T-helper 17 cell (primary cell): ENCODE data around the gene POU4F3. TPM values are rescaled to one million over a fixed set of nuclear protein-coding genes. Genes with fewer than 3 reads are reported as not detected.
"Not testable (repeated sequence)": the region's sequence is repeated elsewhere in the genome, so short reads cannot be mapped to it uniquely, and the experiment has no call there.

Experiments
- ATAC-seq: fragments of 150-1000 bp; cut with Tn5 transposase; 2 replicates; pipeline ENCODE4 v1.10.0; 2021; ENCODE audit warnings: mild to moderate bottlenecking, moderate library complexity
- DNase-seq, 3 donors: peaks; one replicate each; pipeline versions ENCODE4 v3.0.0 to v3.0.0-alpha.2; 2020 to 2021
- H3K9me3 ChIP-seq: one replicate; pipeline ENCODE4 v1.7.0; 2013; ENCODE audit warnings: low read length, mild to moderate bottlenecking; ENCODE audit not compliant: control insufficient read depth, poor library complexity, severe bottlenecking
- H3K27ac Mint-ChIP-seq: one replicate; pipeline ENCODE4 v1.8.0; 2022; ENCODE audit warnings: mild to moderate bottlenecking, moderate library complexity, mixed read lengths
- H3K27me3 Mint-ChIP-seq: one replicate; pipeline ENCODE4 v1.8.0; 2022; ENCODE audit warnings: mixed read lengths
- H3K36me3 Mint-ChIP-seq: one replicate; pipeline ENCODE4 v1.8.0; 2022; ENCODE audit warnings: low read depth, mixed read lengths
- H3K4me1 Mint-ChIP-seq: one replicate; pipeline ENCODE4 v1.8.0; 2022; ENCODE audit warnings: mild to moderate bottlenecking, mixed read lengths
- H3K4me3 Mint-ChIP-seq: one replicate; pipeline ENCODE4 v1.8.0; 2022; ENCODE audit warnings: mild to moderate bottlenecking, moderate library complexity, mixed read lengths
- total RNA-seq, 4 donors: library from RNA in 2 of 4; stranded (reverse) in 2 of 4; gene quantifications; one replicate each; pipeline ENCODE4 v1.2.3 and lab custom pipeline; 2022 to 2026

POU4F3 gene, protein sequence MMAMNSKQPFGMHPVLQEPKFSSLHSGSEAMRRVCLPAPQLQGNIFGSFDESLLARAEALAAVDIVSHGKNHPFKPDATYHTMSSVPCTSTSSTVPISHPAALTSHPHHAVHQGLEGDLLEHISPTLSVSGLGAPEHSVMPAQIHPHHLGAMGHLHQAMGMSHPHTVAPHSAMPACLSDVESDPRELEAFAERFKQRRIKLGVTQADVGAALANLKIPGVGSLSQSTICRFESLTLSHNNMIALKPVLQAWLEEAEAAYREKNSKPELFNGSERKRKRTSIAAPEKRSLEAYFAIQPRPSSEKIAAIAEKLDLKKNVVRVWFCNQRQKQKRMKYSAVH
- total RNA-seq (not detected), total RNA-seq (lab: John Stamatoyannopoulos, UW) (0 to 0.08 reads per million in 2 donors)

DNA sequence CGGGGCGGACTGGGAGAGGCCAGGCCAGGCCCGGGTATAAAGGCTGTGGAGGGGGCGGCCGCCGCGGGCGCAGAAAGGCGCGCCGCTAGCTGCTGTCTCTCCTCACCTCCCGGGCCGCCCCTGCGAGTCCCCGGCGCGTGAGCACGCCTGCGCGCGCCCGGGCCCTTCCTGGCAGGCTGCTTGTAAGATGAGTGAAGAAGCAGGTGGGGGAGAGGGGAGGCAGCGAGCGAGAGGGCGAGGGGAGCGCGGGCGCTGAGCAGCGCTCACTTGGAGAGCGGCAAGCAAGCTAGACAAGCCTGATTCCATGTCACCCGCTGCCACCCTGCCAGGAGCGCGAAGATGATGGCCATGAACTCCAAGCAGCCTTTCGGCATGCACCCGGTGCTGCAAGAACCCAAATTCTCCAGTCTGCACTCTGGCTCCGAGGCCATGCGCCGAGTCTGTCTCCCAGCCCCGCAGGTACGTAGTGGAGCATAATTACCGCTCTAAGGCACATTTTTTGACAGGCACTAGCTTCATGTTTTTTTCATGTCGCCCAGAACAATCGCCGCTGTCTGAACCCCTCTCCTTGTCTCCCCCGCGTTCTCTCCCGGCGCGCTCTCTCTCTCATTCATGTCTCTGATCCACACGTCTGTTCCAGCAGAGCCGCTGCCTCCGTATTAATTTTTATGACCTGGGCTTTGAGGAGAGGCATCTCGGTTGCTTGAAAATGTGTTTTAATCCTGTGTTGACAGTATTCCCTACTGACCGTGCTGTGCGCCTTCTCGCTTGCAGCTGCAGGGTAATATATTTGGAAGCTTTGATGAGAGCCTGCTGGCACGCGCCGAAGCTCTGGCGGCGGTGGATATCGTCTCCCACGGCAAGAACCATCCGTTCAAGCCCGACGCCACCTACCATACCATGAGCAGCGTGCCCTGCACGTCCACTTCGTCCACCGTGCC is at the start of gene POU4F3:
Gene POU4F3, plus strand, starts transcription at position 66 of the 941 bp plus-strand sequence. Its CDS starts 274 bp downstream, at position 340.
- Mint-ChIP-seq H3K36me3 (peaks cover 6% of the 10 kb centered on the region), H3K27ac (no peak within 1 kb of the TSS), H3K27me3 (peaks cover 97% of the 10 kb centered on the region), H3K4me1 (peaks cover 9% of the 10 kb centered on the region), H3K4me3 (no peak within 1 kb of the TSS)
- DNase-seq (no peak), ATAC-seq (no peak)
- H3K9me3 ChIP-seq = no peaks in the 10 kb centered on the region

DNA sequence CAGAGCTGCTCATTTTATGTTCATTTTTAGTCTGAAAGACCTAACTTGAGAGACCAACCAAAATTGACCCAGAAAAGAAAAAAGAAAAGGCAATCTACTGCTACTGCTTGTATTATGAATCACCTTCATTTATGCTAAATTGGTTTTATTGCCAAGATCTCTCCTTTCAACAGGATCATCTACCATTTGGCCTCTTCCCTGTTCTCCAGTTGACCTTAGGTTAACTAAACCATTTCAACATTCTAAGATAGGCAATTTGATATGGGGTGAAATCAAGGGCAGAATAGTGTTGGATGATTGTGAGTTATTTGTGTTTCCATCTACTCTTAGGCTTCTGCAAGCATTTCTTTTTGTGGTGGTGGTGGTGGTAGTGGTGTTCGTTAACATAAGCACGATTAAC is 48.3 kb upstream of the POU4F3 start:
- no peak for DNase-seq
- no peak for ATAC-seq
- H3K4me3 Mint-ChIP-seq = no peak overlapping the region

GRCh38 chr5:146291421-146292074 is 47.1 kb upstream of the POU4F3 start:
- H3K36me3 Mint-ChIP-seq = no peaks in the 10 kb centered on the region
- ATAC-seq (peak; percentile 64), DNase-seq (no peak)
- H3K27me3 Mint-ChIP-seq = no peaks in the 10 kb centered on the region
- H3K4me3 Mint-ChIP-seq = no peak overlapping the region
- no peaks in the 10 kb centered on the region for H3K4me1 Mint-ChIP-seq
- no peak overlapping the region for H3K27ac Mint-ChIP-seq
- no peaks in the 10 kb centered on the region for H3K9me3 ChIP-seq

More for the DNA sequence above, 48.3 kb upstream of the POU4F3 start:
- H3K27me3 Mint-ChIP-seq = no peaks in the 10 kb centered on the region
- no peak overlapping the region for H3K27ac Mint-ChIP-seq
- H3K36me3 Mint-ChIP-seq = no peaks in the 10 kb centered on the region
- H3K4me1 Mint-ChIP-seq = no peaks in the 10 kb centered on the region
- no peaks in the 10 kb centered on the region for H3K9me3 ChIP-seq

DNA sequence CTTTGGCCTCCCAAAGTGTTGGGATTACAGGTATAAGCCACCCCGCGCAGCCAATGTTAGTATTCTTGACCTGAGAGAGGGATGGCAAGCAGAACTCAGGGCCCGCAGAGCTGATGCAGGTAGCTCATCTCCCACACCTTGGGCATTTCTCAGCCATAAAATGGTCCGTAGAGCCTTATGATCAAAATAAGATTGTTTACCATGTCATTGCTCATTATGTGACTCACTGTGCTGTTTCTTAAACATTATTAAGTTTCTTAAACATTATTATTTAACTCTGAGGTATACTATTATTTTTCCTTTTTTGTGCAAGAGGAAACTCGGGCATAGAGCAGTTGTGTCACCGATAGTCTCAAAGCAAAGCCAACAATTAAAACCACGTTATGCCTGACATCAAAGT is 42.4 kb upstream of the POU4F3 start:
- no peak for ATAC-seq
- H3K27ac Mint-ChIP-seq = no peak overlapping the region
- no peak overlapping the region for H3K4me3 Mint-ChIP-seq
- no peaks in the 10 kb centered on the region for H3K36me3 Mint-ChIP-seq
- H3K27me3 Mint-ChIP-seq = peaks cover under 1% of the 10 kb centered on the region
- H3K4me1 Mint-ChIP-seq = no peaks in the 10 kb centered on the region
- DNase-seq = no peak
- no peaks in the 10 kb centered on the region for H3K9me3 ChIP-seq

- DNase-seq, H3K4me1 Mint-ChIP-seq, ATAC-seq, H3K4me3 Mint-ChIP-seq, H3K9me3 ChIP-seq, H3K36me3 Mint-ChIP-seq, H3K27ac Mint-ChIP-seq: not testable (repeated sequence)
- H3K27me3 Mint-ChIP-seq = peaks cover 11% of the 10 kb centered on the region
These were observed 39.7 kb upstream of the POU4F3 start for GRCh38 chr5:146298920-146299319.

- DNase-seq (no peak), ATAC-seq (no peak)
- H3K27ac Mint-ChIP-seq = no peak overlapping the region
- peaks cover 23% of the 10 kb centered on the region for H3K27me3 Mint-ChIP-seq
- peaks cover 2% of the 10 kb centered on the region for H3K36me3 Mint-ChIP-seq
- no peaks in the 10 kb centered on the region for H3K4me1 Mint-ChIP-seq
- no peak overlapping the region for H3K4me3 Mint-ChIP-seq
- no peaks in the 10 kb centered on the region for H3K9me3 ChIP-seq
These were observed 37.0 kb upstream of the POU4F3 start for GRCh38 chr5:146301626-146302025.

GRCh38 chr5:146302406-146302805 is 36.2 kb upstream of the POU4F3 start:
- ATAC-seq = no peak
- Mint-ChIP-seq H3K36me3 (peaks cover 2% of the 10 kb centered on the region), H3K4me3 (no peak overlapping the region), H3K27me3 (peaks cover 27% of the 10 kb centered on the region), H3K4me1 (no peaks in the 10 kb centered on the region), H3K27ac (no peak overlapping the region)
- no peak for DNase-seq
- H3K9me3 ChIP-seq = no peaks in the 10 kb centered on the region

- DNase-seq (no peak), ATAC-seq (no peak)
These were observed 31.8 kb upstream of the POU4F3 start for GRCh38 chr5:146306838-146307237.

GRCh38 chr5:146307796-146308195 is 30.8 kb upstream of the POU4F3 start:
- H3K9me3 ChIP-seq = no peaks in the 10 kb centered on the region
- Mint-ChIP-seq H3K27me3 (peaks cover 35% of the 10 kb centered on the region), H3K4me1 (no peaks in the 10 kb centered on the region), H3K27ac (no peak overlapping the region), H3K36me3 (no peaks in the 10 kb centered on the region), H3K4me3 (no peak overlapping the region)
- ATAC-seq = no peak
- no peak for DNase-seq

More at GRCh38 chr5:146306838-146307237, 31.8 kb upstream of the POU4F3 start:
- Mint-ChIP-seq H3K4me3 (no peak overlapping the region), H3K27me3 (peaks cover 38% of the 10 kb centered on the region), H3K27ac (no peak overlapping the region), H3K36me3 (peaks cover 1% of the 10 kb centered on the region), H3K4me1 (no peaks in the 10 kb centered on the region)
- H3K9me3 ChIP-seq = no peaks in the 10 kb centered on the region

DNA sequence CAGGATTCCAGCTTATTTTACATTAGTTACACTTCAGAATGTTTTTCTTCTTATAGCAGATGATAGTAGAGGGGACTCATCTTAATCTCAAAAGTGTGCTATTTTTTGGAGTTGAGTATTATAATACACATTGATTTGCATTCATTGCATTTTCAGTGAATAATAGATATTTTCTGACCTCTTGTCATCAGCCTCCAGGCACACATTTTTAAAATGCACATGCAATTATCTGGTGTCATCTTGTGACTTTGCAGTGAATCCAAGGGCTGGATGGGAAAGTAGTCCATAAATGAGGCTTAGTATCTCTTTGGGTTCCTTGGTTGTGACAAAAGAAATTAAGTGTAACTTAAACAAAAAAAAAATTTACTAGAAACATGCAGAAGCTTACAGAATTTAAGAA is 28.1 kb upstream of the POU4F3 start:
- peaks cover 7% of the 10 kb centered on the region for H3K4me1 Mint-ChIP-seq
- ATAC-seq (no peak), DNase-seq (no peak)
- no peak overlapping the region for H3K27ac Mint-ChIP-seq
- H3K27me3 Mint-ChIP-seq = peaks cover 52% of the 10 kb centered on the region
- H3K9me3 ChIP-seq = no peaks in the 10 kb centered on the region
- peaks cover 3% of the 10 kb centered on the region for H3K36me3 Mint-ChIP-seq
- no peak overlapping the region for H3K4me3 Mint-ChIP-seq

DNA sequence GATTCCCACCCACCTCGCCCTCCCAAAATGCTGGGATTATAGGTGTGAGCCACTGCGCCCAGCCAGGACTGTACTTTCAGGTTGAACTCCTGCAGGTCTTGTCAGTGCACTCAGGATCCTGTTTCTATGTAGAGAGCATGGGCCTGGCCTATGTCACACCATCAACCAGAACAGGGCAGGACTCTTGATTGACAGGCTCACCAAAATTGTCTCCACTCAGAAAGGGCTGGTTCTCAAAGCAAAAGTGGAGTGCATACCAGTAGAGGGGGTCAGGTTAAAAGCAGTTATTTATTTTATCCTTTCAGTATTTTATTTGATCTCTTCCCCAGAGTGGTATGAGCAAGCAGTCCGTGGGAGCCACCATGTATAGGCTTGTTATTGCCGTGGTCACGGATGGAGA is 27.4 kb upstream of the POU4F3 start:
- H3K27ac Mint-ChIP-seq = no peak overlapping the region
- H3K27me3 Mint-ChIP-seq = peaks cover 55% of the 10 kb centered on the region
- DNase-seq (no peak), ATAC-seq (no peak)
- H3K36me3 Mint-ChIP-seq = peaks cover 3% of the 10 kb centered on the region
- H3K4me1 Mint-ChIP-seq = peaks cover 7% of the 10 kb centered on the region
- no peak overlapping the region for H3K4me3 Mint-ChIP-seq
- H3K9me3 ChIP-seq = no peaks in the 10 kb centered on the region

GRCh38 chr5:146313027-146313426 is 25.6 kb upstream of the POU4F3 start:
- no peak for ATAC-seq
- H3K4me3 Mint-ChIP-seq = no peak overlapping the region

DNA sequence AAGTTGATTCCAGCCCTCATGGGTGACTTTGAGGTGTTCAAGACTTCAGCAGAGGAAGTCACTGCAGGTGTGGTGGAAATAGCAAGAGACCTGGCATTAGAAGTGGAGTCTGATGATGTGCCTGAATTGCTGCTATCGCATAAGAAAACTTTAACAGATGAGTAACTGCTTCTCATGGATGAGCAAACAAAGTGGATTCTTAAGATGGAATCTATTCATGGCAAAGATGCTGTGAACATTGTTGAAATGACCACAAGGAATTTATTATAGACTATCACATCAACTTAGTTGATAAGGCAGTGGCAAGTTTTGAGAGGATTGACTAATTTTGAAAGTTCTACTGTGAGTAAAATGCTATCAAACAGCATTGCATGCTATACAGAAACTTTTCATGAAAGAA is 17.1 kb upstream of the POU4F3 start:
- Mint-ChIP-seq H3K27me3 (peaks cover 5% of the 10 kb centered on the region), H3K4me1 (no peaks in the 10 kb centered on the region), H3K27ac (no peak overlapping the region), H3K4me3 (no peak overlapping the region), H3K36me3 (no peaks in the 10 kb centered on the region)
- H3K9me3 ChIP-seq = no peaks in the 10 kb centered on the region
- no peak for ATAC-seq
- no peak for DNase-seq

More at GRCh38 chr5:146313027-146313426, 25.6 kb upstream of the POU4F3 start:
- no peak overlapping the region for H3K27ac Mint-ChIP-seq
- H3K27me3 Mint-ChIP-seq = peaks cover 53% of the 10 kb centered on the region
- H3K4me1 Mint-ChIP-seq = peaks cover 7% of the 10 kb centered on the region
- H3K36me3 Mint-ChIP-seq = peaks cover 3% of the 10 kb centered on the region
- no peaks in the 10 kb centered on the region for H3K9me3 ChIP-seq
- no peak for DNase-seq
